Measurements from ENCODE around the gene CHRM5.
A peak's percentile ranks its signal among the peaks of the same experiment; 100 is the strongest.
"Not testable (repeated sequence)": the region's sequence is repeated elsewhere in the genome, so short reads cannot be mapped to it uniquely, and the experiment has no call there.

The CHRM5 gene

GRCh38 chr15:33982516-33982915, 14.2 kb downstream of the CHRM5 start:
- TF ChIP-seq, protein P1, sequence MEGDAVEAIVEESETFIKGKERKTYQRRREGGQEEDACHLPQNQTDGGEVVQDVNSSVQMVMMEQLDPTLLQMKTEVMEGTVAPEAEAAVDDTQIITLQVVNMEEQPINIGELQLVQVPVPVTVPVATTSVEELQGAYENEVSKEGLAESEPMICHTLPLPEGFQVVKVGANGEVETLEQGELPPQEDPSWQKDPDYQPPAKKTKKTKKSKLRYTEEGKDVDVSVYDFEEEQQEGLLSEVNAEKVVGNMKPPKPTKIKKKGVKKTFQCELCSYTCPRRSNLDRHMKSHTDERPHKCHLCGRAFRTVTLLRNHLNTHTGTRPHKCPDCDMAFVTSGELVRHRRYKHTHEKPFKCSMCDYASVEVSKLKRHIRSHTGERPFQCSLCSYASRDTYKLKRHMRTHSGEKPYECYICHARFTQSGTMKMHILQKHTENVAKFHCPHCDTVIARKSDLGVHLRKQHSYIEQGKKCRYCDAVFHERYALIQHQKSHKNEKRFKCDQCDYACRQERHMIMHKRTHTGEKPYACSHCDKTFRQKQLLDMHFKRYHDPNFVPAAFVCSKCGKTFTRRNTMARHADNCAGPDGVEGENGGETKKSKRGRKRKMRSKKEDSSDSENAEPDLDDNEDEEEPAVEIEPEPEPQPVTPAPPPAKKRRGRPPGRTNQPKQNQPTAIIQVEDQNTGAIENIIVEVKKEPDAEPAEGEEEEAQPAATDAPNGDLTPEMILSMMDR (IDR thresholded peaks at IDR 0.05; ENCODE audit: low read depth, low read length, missing control alignments) = no peak

GRCh38 chr15:33985287-33985686, 17.0 kb downstream of the CHRM5 start:
- no peak overlapping the region for H3K4me3 ChIP-seq (ENCODE audit: low read depth, low read length)
- in situ Hi-C loops (cut with HindIII; ENCODE audit: low sequenced_read_pairs) = no loop called here
- TF ChIP-seq, protein P1 (IDR thresholded peaks at IDR 0.05; ENCODE audit: low read depth, low read length, missing control alignments) = no peak
- DNase-seq (ENCODE audit: low read depth) = peak; percentile 69

More at GRCh38 chr15:33982516-33982915, 14.2 kb downstream of the CHRM5 start:
- no peak for DNase-seq (ENCODE audit: low read depth)
- no peak overlapping the region for H3K4me3 ChIP-seq (ENCODE audit: low read depth, low read length)
- in situ Hi-C loops (cut with HindIII; ENCODE audit: low sequenced_read_pairs) = no loop called here

DNA sequence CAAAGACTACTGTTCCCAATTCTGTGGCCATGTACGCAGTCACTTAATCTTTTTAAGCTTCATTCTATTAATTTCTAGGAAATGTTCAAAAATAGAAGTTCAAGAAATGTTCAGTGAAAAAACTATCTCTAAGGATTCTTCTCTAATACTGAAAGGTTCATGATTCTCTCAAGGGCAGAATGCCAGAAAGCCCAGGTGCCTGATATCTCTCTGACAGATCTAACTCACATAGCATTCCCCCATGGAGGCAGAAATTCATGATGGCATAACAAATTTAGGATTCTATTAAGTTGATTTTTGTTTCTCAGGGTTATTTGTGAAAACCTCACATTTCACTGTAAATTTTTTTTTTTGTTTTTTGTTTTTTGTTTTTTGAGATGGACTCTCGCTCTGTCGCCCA, 17.5 kb downstream of the CHRM5 start:
- in situ Hi-C loops (cut with HindIII; ENCODE audit: low sequenced_read_pairs) = no loop called here

DNA sequence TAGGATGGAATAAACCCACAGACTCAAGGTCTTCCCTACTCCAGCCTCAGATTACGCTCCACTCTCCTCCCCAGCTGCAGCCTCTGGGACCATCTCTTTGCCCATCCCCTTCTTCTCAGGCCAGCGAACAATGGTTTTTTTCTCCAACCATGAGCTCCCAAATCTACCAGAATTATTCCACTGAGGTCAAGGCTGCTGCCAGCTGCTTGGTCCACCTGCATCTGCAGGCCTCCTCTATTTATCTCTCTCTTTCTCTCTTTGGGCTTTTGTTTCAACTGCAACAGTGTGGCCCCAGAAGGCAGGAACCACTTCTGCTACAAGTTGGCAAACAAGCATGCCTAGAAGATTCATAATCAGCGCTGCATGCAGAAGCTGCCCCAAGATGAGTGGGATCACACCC, 19.1 kb downstream of the CHRM5 start:
- in situ Hi-C loops (cut with HindIII; ENCODE audit: low sequenced_read_pairs) = no loop called here
- TF ChIP-seq, protein P1 (IDR thresholded peaks at IDR 0.05; ENCODE audit: low read depth, low read length, missing control alignments) = no peak
- H3K4me3 ChIP-seq (ENCODE audit: low read depth, low read length) = no peak overlapping the region
- no peak for DNase-seq (ENCODE audit: low read depth)

More for the DNA sequence above, 17.5 kb downstream of the CHRM5 start:
- no peak for DNase-seq (ENCODE audit: low read depth)
- no peak overlapping the region for H3K4me3 ChIP-seq (ENCODE audit: low read depth, low read length)
- TF ChIP-seq, protein P1 (IDR thresholded peaks at IDR 0.05; ENCODE audit: low read depth, low read length, missing control alignments) = no peak

GRCh38 chr15:33988384-33988783, 20.1 kb downstream of the CHRM5 start:
- no peak overlapping the region for H3K4me3 ChIP-seq (ENCODE audit: low read depth, low read length)
- TF ChIP-seq, protein P1 (IDR thresholded peaks at IDR 0.05; ENCODE audit: low read depth, low read length, missing control alignments) = no peak
- in situ Hi-C loops (cut with HindIII; ENCODE audit: low sequenced_read_pairs) = no loop called here
- DNase-seq (ENCODE audit: low read depth) = no peak

- in situ Hi-C loops (cut with HindIII; ENCODE audit: low sequenced_read_pairs) = no loop called here
- no peak for DNase-seq (ENCODE audit: low read depth)
- no peak overlapping the region for H3K4me3 ChIP-seq (ENCODE audit: low read depth, low read length)
- TF ChIP-seq, protein P1 (IDR thresholded peaks at IDR 0.05; ENCODE audit: low read depth, low read length, missing control alignments) = peak; percentile 59
Observed at GRCh38 chr15:33994005-33994615, 25.8 kb downstream of the CHRM5 start.

- DNase-seq (ENCODE audit: low read depth); in situ Hi-C loops (cut with HindIII; ENCODE audit: low sequenced_read_pairs); H3K4me3 ChIP-seq (ENCODE audit: low read depth, low read length): not testable (repeated sequence)
Observed at GRCh38 chr15:33995666-33996065, 27.4 kb downstream of the CHRM5 start.
